K562 (cell line): ENCODE measurements around the gene HNRNPD. TPM values are rescaled to one million over a fixed set of nuclear protein-coding genes. Genes with fewer than 3 reads are reported as not detected.

ENCODE experiments used
- CREB5 ChIP-seq: fragments of 250-450 bp; sonication (Bioruptor Pico); IDR thresholded peaks from 2 replicates; pipeline ENCODE4 v1.5.0; 2020; ENCODE audit warnings: mild to moderate bottlenecking
- ELF4 ChIP-seq: fragments of 450-650 bp; formaldehyde crosslinking; IDR thresholded peaks from 2 replicates; pipeline ENCODE4 v1.4.0; 2022; ENCODE audit warnings: missing genetic modification characterization
- IRF2 ChIP-seq: sonication (generic); formaldehyde crosslinking; IDR thresholded peaks from 2 replicates; pipeline ENCODE4 v1.8.1; 2022; ENCODE audit warnings: mild to moderate bottlenecking, missing genetic modification reagents
- KLF13 ChIP-seq: fragments of 450-650 bp; IDR thresholded peaks from 2 replicates; pipeline ENCODE4 v1.6.1; 2016; ENCODE audit warnings: missing genetic modification characterization, low read depth, mild to moderate bottlenecking, missing compliant biosample characterization, moderate library complexity, borderline replicate concordance
- MCM2 ChIP-seq: fragments of 450-650 bp; IDR thresholded peaks from 2 replicates; pipeline ENCODE4 v1.6.1; 2017; ENCODE audit warnings: low read depth, mild to moderate bottlenecking
- MLX ChIP-seq, 2 experiments: fragments of 450-650 bp in 1 of 2; sonication (generic) in 1 of 2; formaldehyde crosslinking; conservative IDR thresholded peaks; 2 replicates each; pipeline versions ENCODE4 v1.4.0 to v1.8.1; 2020 to 2022; ENCODE audit warnings: mild to moderate bottlenecking in 1 of 2, missing genetic modification reagents in 1 of 2
- MNT ChIP-seq, 2 experiments: fragments of 450-650 bp; conservative IDR thresholded peaks; 2 replicates each; pipeline ENCODE4 v1.6.1; 2017; ENCODE audit warnings: mild to moderate bottlenecking in 2 of 2, moderate library complexity in 2 of 2
- NFYB ChIP-seq: IDR thresholded peaks from 2 replicates; pipeline ENCODE4 v1.6.1; 2011; ENCODE audit warnings: mild to moderate bottlenecking, moderate library complexity; ENCODE audit not compliant: insufficient read length; ENCODE audit errors: extremely low read depth
- PHTF2 ChIP-seq: fragments of 250-450 bp; sonication (Bioruptor Pico); IDR thresholded peaks from 2 replicates; pipeline ENCODE4 v1.5.0; 2021; ENCODE audit warnings: mild to moderate bottlenecking
- SRSF3 ChIP-seq: fragments of 200-400 bp; formaldehyde crosslinking; IDR thresholded peaks from 2 replicates; pipeline ENCODE4 v1.6.1; 2016; ENCODE audit warnings: mild to moderate bottlenecking, low read length, moderate library complexity; ENCODE audit not compliant: insufficient read depth
- U2AF1 ChIP-seq: fragments of 200-400 bp; formaldehyde crosslinking; optimal IDR thresholded peaks from 2 replicates; pipeline ENCODE3; 2017; ENCODE audit warnings: mild to moderate bottlenecking, low read depth, low read length, moderate library complexity
- ZBTB33 ChIP-seq: sonication (generic); formaldehyde crosslinking; IDR thresholded peaks from 2 replicates; pipeline ENCODE4 v1.8.1; 2023; ENCODE audit warnings: mild to moderate bottlenecking, missing genetic modification reagents
- ZFP91 ChIP-seq: sonication (generic); formaldehyde crosslinking; IDR thresholded peaks from 2 replicates; pipeline ENCODE4 v1.8.0; 2022; ENCODE audit warnings: mild to moderate bottlenecking, missing genetic modification reagents
- ZNF12 ChIP-seq: sonication (generic); formaldehyde crosslinking; IDR thresholded peaks from 2 replicates; pipeline ENCODE4 v1.4.0; 2020; ENCODE audit warnings: mild to moderate bottlenecking, missing genetic modification reagents
- ZNF280A ChIP-seq: fragments of 450-650 bp; IDR thresholded peaks from 2 replicates; pipeline ENCODE4 v1.6.1; 2018; ENCODE audit warnings: mild to moderate bottlenecking, low read depth; ENCODE audit not compliant: partially characterized antibody
- ZNF311 ChIP-seq: fragments of 250-450 bp; sonication (Bioruptor Pico); IDR thresholded peaks from 2 replicates; pipeline ENCODE4 v1.4.0; 2020; ENCODE audit warnings: mild to moderate bottlenecking, moderate library complexity
- ZNF76 ChIP-seq: fragments of 250-450 bp; sonication (Bioruptor Pico); IDR thresholded peaks from 2 replicates; pipeline ENCODE4 v1.4.0; 2020; ENCODE audit warnings: mild to moderate bottlenecking, moderate library complexity, borderline replicate concordance
- polyA plus RNA-seq, 8 experiments: library from polyadenylated mRNA; depleted of rRNA in 4 of 8; stranded (reverse) in 5 of 8; unstranded in 3 of 8; fragments of >200 nt; fragmentation: Nextera tagmentation in 2 of 8; fragmentation: Illumina TruSeq in 1 of 8; extraction: Ambion mirVana in 2 of 8; extraction: Trizol in 1 of 8; gene quantifications; 2 replicates each; pipeline versions ENCODE4 v1.2.1 to v1.2.3, GENCODE V29; 2011 to 2014; ENCODE audit warnings: inconsistent platforms in 1 of 8, missing spikeins in 1 of 8
- total RNA-seq, 7 experiments: library from RNA; depleted of rRNA in 6 of 7; stranded (reverse); fragments of >200 nt in 6 of 7; fragmentation: Illumina TruSeq in 2 of 7; extraction: Trizol in 2 of 7; gene quantifications; 2 replicates each; pipeline versions ENCODE4 v1.2.1 to v1.2.3, GENCODE V29; 2011 to 2021; ENCODE audit warnings: low replicate concordance in 1 of 7

The HNRNPD gene
- total and polyA plus RNA-seq, 9 of the 15 experiments (the other 6 are each of a cell fraction or from before 2014, with no cell fraction given): 92.4 to 955 (median 160) TPM

- TF ChIP-seq MLX (CRISPR knock-in tag; conservative IDR thresholded peaks at IDR 0.05): no peak
- TF ChIP-seq SRSF3: no peak
- no peak for TF ChIP-seq ZNF280A
- no peak for TF ChIP-seq U2AF1
- peak; percentile 86 to 91 for TF ChIP-seq MNT (conservative IDR thresholded peaks at IDR 0.05)
- peak; percentile 70 for TF ChIP-seq KLF13 (tag)
- TF ChIP-seq ZFP91 (CRISPR knock-in tag): no peak; the same call in 1 of the 2 replicates
- no peak; the same call in 1 of the 2 replicates for TF ChIP-seq ZNF76 (CRISPR knock-in tag)
- TF ChIP-seq CREB5 (CRISPR knock-in tag): no peak
- no peak for TF ChIP-seq NFYB
- no peak; the same call in 1 of the 2 replicates for TF ChIP-seq ZBTB33 (CRISPR knock-in tag)
- no peak for TF ChIP-seq MCM2
- 0 out of 2 replicates have a peak, but pooled peaks have one; percentile 42 for TF ChIP-seq ELF4 (CRISPR knock-in tag)
- no peak for TF ChIP-seq IRF2 (CRISPR knock-in tag)
- TF ChIP-seq ZNF311 (CRISPR knock-in tag): no peak
- peak; percentile 84 for TF ChIP-seq ZNF12 (CRISPR knock-in tag)
- TF ChIP-seq PHTF2 (CRISPR knock-in tag): no peak
Observed at GRCh38 chr4:82373816-82374625, at the start of gene HNRNPD (continued).
